Esophagus squamous epithelium (tissue), 5 donors: ENCODE measurements around the gene SLC11A1. TPM values are rescaled to one million over a fixed set of nuclear protein-coding genes. Genes with fewer than 3 reads are reported as not detected.

Experiments
- DNase-seq: peaks from one replicate; lab custom pipeline; 2025; lab: John Stamatoyannopoulos, UW
- H3K27ac ChIP-seq, 4 donors: fragments of 200-600 bp; sonication (generic); one replicate each; pipeline ENCODE4 v1.5.1; 2016 to 2019; ENCODE audit warnings: mild to moderate bottlenecking in 1 of 4
- H3K27me3 ChIP-seq, 4 donors: fragments of 200-600 bp; sonication (generic); 1 replicate in 3 of 4; 2 replicates in 1 of 4; pipeline versions ENCODE4 v1.5.1 to v1.6.0; 2017 to 2021; ENCODE audit warnings: antibody characterized with exemption in 1 of 4
- H3K36me3 ChIP-seq, 3 donors: fragments of 200-600 bp; sonication (generic); one replicate each; pipeline ENCODE4 v1.5.1; 2016 to 2019
- H3K4me1 ChIP-seq, 3 donors: fragments of 200-600 bp; sonication (generic); one replicate each; pipeline ENCODE4 v1.5.1; 2017 to 2019
- H3K4me3 ChIP-seq, 4 donors: fragments of 200-600 bp; sonication (generic); 1 replicate in 3 of 4; 2 replicates in 1 of 4; pipeline ENCODE4 v1.5.1; 2016 to 2019; ENCODE audit warnings: mild to moderate bottlenecking in 2 of 4, moderate library complexity in 1 of 4
- H3K9me3 ChIP-seq, 3 donors: fragments of 200-600 bp; sonication (generic); one replicate each; pipeline ENCODE4 v1.5.1; 2016 to 2019
- CTCF ChIP-seq, 6 experiments: fragments of 450-650 bp in 4 of 6; fragments of 200-600 bp in 2 of 6; sonication (generic) in 2 of 6; IDR thresholded peaks; one replicate each; pipeline ENCODE4 v1.5.1; 2016 to 2019; ENCODE audit warnings: antibody characterized with exemption in 6 of 6, mild to moderate bottlenecking in 4 of 6, moderate library complexity in 4 of 6
- POLR2A ChIP-seq, 4 donors: fragments of 450-650 bp; IDR thresholded peaks; one replicate each; pipeline ENCODE4 v1.6.1; 2017; ENCODE audit warnings: antibody characterized with exemption in 4 of 4, mild to moderate bottlenecking in 4 of 4, moderate library complexity in 3 of 4
- WGBS, 2 donors: methylation state at CpG; one replicate each; pipeline ENCODE4 v1.1.5; 2018; 5-methylcytosine and 5-hydroxymethylcytosine counted together
- intact Hi-C: fragments of 100-400 bp; cut with DNase I; formaldehyde crosslinking; loops from one replicate; pipeline ENCODE4 v1.15.0; 2022
- total RNA-seq, 4 donors: library from RNA; depleted of rRNA; stranded (reverse); fragments of >200 nt; gene quantifications; one replicate each; pipeline ENCODE4 v1.1.0, GENCODE V29; 2016
- donor health status: DM: yes; HTN: yes; CAD: no.

The SLC11A1 gene
- total RNA-seq, 4 donors from 2014 or later = 1.7 to 10.6 (median 8.7) TPM

- Histone ChIP-seq H3K36me3 (no peaks in the 10 kb centered on the region), H3K9me3 (no peaks in the 10 kb centered on the region), H3K4me1 (peaks cover 14 to 39% (median 17%) of the 10 kb centered on the region in 3 donors), H3K27me3 (no peaks in the 10 kb centered on the region), H3K4me3 (no peak overlapping the region), H3K27ac (no peak overlapping the region)
- intact Hi-C loops = no loop called here
- no peak for DNase-seq
- WGBS, 2 donors = 66% methylated on average over 14 to 16 of the region's 16 CpGs
- no peak for TF ChIP-seq POLR2A (IDR thresholded peaks at IDR 0.05)
- no peak for TF ChIP-seq CTCF (IDR thresholded peaks at IDR 0.05)
These were observed 10.9 kb downstream of the SLC11A1 start for GRCh38 chr2:218392891-218393462.

- 63 to 81% methylated on average over 6 to 7 of the region's 8 CpGs for WGBS, 2 donors
- Histone ChIP-seq H3K27me3 (no peaks in the 10 kb centered on the region), H3K4me1 (peaks cover 13 to 46% (median 16%) of the 10 kb centered on the region in 3 donors), H3K27ac (no peak overlapping the region), H3K36me3 (no peaks in the 10 kb centered on the region), H3K4me3 (no peak overlapping the region), H3K9me3 (no peaks in the 10 kb centered on the region)
- DNase-seq = no peak
- TF ChIP-seq CTCF (IDR thresholded peaks at IDR 0.05) (no peak), POLR2A (IDR thresholded peaks at IDR 0.05) (no peak)
- intact Hi-C loops = no loop called here
These were observed 11.7 kb downstream of the SLC11A1 start for GRCh38 chr2:218393750-218394290.

GRCh38 chr2:218394298-218395089 lies 12.4 kb downstream of the SLC11A1 start:
- H3K9me3 ChIP-seq = no peaks in the 10 kb centered on the region
- TF ChIP-seq CTCF (IDR thresholded peaks at IDR 0.05) (no peak), POLR2A (IDR thresholded peaks at IDR 0.05) (no peak)
- no peaks in the 10 kb centered on the region for H3K36me3 ChIP-seq
- intact Hi-C loops = loop anchor here (5.0 kb wide), 2 partner anchors 102 to 122 kb away; partner anchors contain the start of genes AAMP, PNKD and TMBIM1
- no peaks in the 10 kb centered on the region for H3K27me3 ChIP-seq
- H3K4me1 ChIP-seq = peaks cover 13 to 51% (median 16%) of the 10 kb centered on the region in 3 donors
- peak overlapping the region in 1 of 4 donors; percentile 100 for H3K27ac ChIP-seq
- no peak overlapping the region for H3K4me3 ChIP-seq
- 50 to 94% methylated on average over 3 to 7 of the region's 13 CpGs for WGBS, 2 donors
- DNase-seq = no peak

GRCh38 chr2:218395090-218395444 lies 13.0 kb downstream of the SLC11A1 start:
- 73 to 74% methylated on average over 4 to 5 of the region's 6 CpGs for WGBS, 2 donors
- no peak for DNase-seq
- no peak for TF ChIP-seq CTCF (IDR thresholded peaks at IDR 0.05)
- TF ChIP-seq POLR2A (IDR thresholded peaks at IDR 0.05) = no peak
- peaks cover 13 to 51% (median 16%) of the 10 kb centered on the region in 3 donors for H3K4me1 ChIP-seq
- H3K9me3 ChIP-seq = no peaks in the 10 kb centered on the region
- peak overlapping the region in 2 of 4 donors; percentile 99 to 100 for H3K27ac ChIP-seq
- intact Hi-C loops = loop anchor here (5.0 kb wide), 2 partner anchors 103 to 123 kb away; partner anchors contain the start of genes AAMP, PNKD and TMBIM1
- no peaks in the 10 kb centered on the region for H3K36me3 ChIP-seq
- no peaks in the 10 kb centered on the region for H3K27me3 ChIP-seq
- H3K4me3 ChIP-seq = peak overlapping the region in 1 of 4 donors; percentile 98

GRCh38 chr2:218395456-218395825 lies 13.4 kb downstream of the SLC11A1 start:
- intact Hi-C loops = loop anchor here (5.0 kb wide), 2 partner anchors 103 to 123 kb away; partner anchors contain the start of genes AAMP, PNKD and TMBIM1
- no peaks in the 10 kb centered on the region for H3K36me3 ChIP-seq
- 19 to 27% methylated on average over 11 to 12 of the region's 16 CpGs for WGBS, 2 donors
- no peak for DNase-seq
- H3K4me1 ChIP-seq = peaks cover 13 to 51% (median 16%) of the 10 kb centered on the region in 3 donors
- H3K27ac ChIP-seq = peak overlapping the region; percentile 99 to 100 (median 100)
- peak overlapping the region; percentile 93 to 99 (median 97) for H3K4me3 ChIP-seq
- H3K27me3 ChIP-seq = no peaks in the 10 kb centered on the region
- TF ChIP-seq CTCF (IDR thresholded peaks at IDR 0.05) (no peak), POLR2A (IDR thresholded peaks at IDR 0.05) (no peak)
- no peaks in the 10 kb centered on the region for H3K9me3 ChIP-seq
